Measurements from ENCODE around the gene TMEM151B. TPM values are rescaled to one million over a fixed set of nuclear protein-coding genes. Genes with fewer than 3 reads are reported as not detected.

Gene TMEM151B
- polyA plus RNA-seq, 1 of the 3 experiments (the other 2 are of a cell fraction), result 0.05 TPM

DNA sequence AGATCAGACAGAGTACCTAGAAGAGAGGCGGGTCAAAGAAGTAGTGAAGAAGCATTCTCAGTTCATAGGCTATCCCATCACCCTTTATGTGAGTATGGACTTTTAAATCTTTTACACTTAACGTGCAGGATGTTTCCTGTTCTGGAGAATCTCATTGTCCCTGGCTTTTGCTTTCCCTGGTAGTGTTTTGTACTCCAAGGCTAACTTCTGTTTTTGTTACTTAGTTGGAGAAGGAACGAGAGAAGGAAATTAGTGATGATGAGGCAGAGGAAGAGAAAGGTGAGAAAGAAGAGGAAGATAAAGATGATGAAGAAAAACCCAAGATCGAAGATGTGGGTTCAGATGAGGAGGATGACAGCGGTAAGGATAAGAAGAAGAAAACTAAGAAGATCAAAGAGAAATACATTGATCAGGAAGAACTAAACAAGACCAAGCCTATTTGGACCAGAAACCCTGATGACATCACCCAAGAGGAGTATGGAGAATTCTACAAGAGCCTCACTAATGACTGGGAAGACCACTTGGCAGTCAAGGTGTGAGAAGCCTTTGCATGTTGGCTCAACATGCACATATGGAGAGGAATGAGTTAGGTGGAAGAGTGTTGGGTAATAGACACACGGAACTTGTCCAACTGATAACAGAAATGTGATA lies 20.1 kb upstream of the TMEM151B start:
- no peak for DNase-seq
- 74% methylated on average over 6 of the region's 6 CpGs for WGBS (ENCODE audit: low lambda C conversion rate)
- Histone ChIP-seq H3K9me2 (no peaks in the 10 kb centered on the region), H3K9me3 (no peaks in the 10 kb centered on the region), H3K9ac (no peak overlapping the region), H2AFZ (ENCODE audit: low read depth) (no peak overlapping the region), H3K79me2 (ENCODE audit: insufficient read depth) (peaks cover 80% of the 10 kb centered on the region), H3K4me1 (ENCODE audit: control insufficient read depth in 1 of 2, insufficient read depth in 2 of 2, low read depth in 1 of 2, low read length in 1 of 2) (peaks cover 13 to 39% of the 10 kb centered on the region in 2 experiments; a peak in 3 of 4 replicates), H3K36me3 (replicated peaks in 1 of 2; ENCODE audit: control insufficient read depth in 1 of 2, insufficient read depth in 2 of 2, low read length in 1 of 2) (peaks cover 63 to 70% of the 10 kb centered on the region in 2 experiments), H3K4me2 (0 out of 2 replicates have a peak overlapping the region, but pooled peaks have one; percentile 98), H3K4me3 (ENCODE audit: low read depth in 2 of 2, low read length in 1 of 2) (no peak overlapping the region), H3K27ac (ENCODE audit: low read depth in 2 of 2, low read length in 1 of 2) (peak overlapping the region in 1 of 2 experiments; percentile 34; a peak in 2 of 4 replicates), H3F3A (replicated peaks; ENCODE audit: insufficient read depth) (peaks cover 68% of the 10 kb centered on the region), H4K20me1 (ENCODE audit: insufficient read depth) (peaks cover 82% of the 10 kb centered on the region), H3K27me3 (ENCODE audit: insufficient read depth) (no peaks in the 10 kb centered on the region)
- CTCF ChIA-PET, result interaction anchor here (0.6 to 8.1 kb wide), 3 partner anchors 13 to 75 kb away, joined by 3 to 115 read pairs (median 6); no protein-coding TSS in a partner anchor
- POLR2A ChIA-PET, result no interaction called here
- TF ChIP-seq FOXM1 (IDR thresholded peaks at IDR 0.05; ENCODE audit: low read depth) (no peak), GATA2 (CRISPR knock-in tag; IDR thresholded peaks at IDR 0.05) (no peak), MXI1 (IDR thresholded peaks at IDR 0.05; ENCODE audit: low read depth, low read length) (no peak), POLR2AphosphoS5 (IDR thresholded peaks at IDR 0.05; ENCODE audit: low read depth, low read length) (no peak), FOSL2 (IDR thresholded peaks at IDR 0.05; ENCODE audit: borderline replicate concordance, low read depth) (no peak), EZH2phosphoT487 (IDR thresholded peaks at IDR 0.05; ENCODE audit: borderline replicate concordance, low read depth) (no peak), FOXJ3 (CRISPR knock-in tag; IDR thresholded peaks at IDR 0.05) (no peak), USF1 (IDR thresholded peaks at IDR 0.05; ENCODE audit: borderline replicate concordance, low read depth) (no peak), MEF2A (IDR thresholded peaks at IDR 0.05; ENCODE audit: borderline replicate concordance, low read depth) (no peak), RFX5 (IDR thresholded peaks at IDR 0.05; ENCODE audit: low read length) (no peak), RAD21 (IDR thresholded peaks at IDR 0.05; ENCODE audit: low read length) (no peak), TCF12 (IDR thresholded peaks at IDR 0.05) (no peak)
- TF ChIP-seq, protein P1, sequence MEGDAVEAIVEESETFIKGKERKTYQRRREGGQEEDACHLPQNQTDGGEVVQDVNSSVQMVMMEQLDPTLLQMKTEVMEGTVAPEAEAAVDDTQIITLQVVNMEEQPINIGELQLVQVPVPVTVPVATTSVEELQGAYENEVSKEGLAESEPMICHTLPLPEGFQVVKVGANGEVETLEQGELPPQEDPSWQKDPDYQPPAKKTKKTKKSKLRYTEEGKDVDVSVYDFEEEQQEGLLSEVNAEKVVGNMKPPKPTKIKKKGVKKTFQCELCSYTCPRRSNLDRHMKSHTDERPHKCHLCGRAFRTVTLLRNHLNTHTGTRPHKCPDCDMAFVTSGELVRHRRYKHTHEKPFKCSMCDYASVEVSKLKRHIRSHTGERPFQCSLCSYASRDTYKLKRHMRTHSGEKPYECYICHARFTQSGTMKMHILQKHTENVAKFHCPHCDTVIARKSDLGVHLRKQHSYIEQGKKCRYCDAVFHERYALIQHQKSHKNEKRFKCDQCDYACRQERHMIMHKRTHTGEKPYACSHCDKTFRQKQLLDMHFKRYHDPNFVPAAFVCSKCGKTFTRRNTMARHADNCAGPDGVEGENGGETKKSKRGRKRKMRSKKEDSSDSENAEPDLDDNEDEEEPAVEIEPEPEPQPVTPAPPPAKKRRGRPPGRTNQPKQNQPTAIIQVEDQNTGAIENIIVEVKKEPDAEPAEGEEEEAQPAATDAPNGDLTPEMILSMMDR (IDR thresholded peaks at IDR 0.05), result no peak

- POLR2A ChIA-PET, result no interaction called here
- H3K4me3 ChIP-seq (ENCODE audit: low read depth in 2 of 2, low read length in 1 of 2), result no peak overlapping the region
- 89% methylated on average over 3 of the region's 3 CpGs for WGBS (ENCODE audit: low lambda C conversion rate)
- H3K4me2 ChIP-seq, result 0 out of 2 replicates have a peak overlapping the region, but pooled peaks have one; percentile 98
- H3F3A ChIP-seq (replicated peaks; ENCODE audit: insufficient read depth), result peaks cover 74% of the 10 kb centered on the region
- TF ChIP-seq, protein P2, sequence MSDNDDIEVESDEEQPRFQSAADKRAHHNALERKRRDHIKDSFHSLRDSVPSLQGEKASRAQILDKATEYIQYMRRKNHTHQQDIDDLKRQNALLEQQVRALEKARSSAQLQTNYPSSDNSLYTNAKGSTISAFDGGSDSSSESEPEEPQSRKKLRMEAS (IDR thresholded peaks at IDR 0.05; ENCODE audit: low read depth), result no peak
- TF ChIP-seq USF1 (IDR thresholded peaks at IDR 0.05; ENCODE audit: borderline replicate concordance, low read depth), result no peak
- TF ChIP-seq TEAD4 (IDR thresholded peaks at IDR 0.05; ENCODE audit: borderline replicate concordance, insufficient read depth), result no peak
- TF ChIP-seq NRF1 (IDR thresholded peaks at IDR 0.05; ENCODE audit: low read depth, low read length), result no peak
- no peaks in the 10 kb centered on the region for H3K27me3 ChIP-seq (ENCODE audit: insufficient read depth)
- peaks cover 63 to 75% of the 10 kb centered on the region in 2 experiments for H3K36me3 ChIP-seq (replicated peaks in 1 of 2; ENCODE audit: control insufficient read depth in 1 of 2, insufficient read depth in 2 of 2, low read length in 1 of 2)
- CTCF ChIA-PET, result interaction anchor here (0.6 to 2.3 kb wide), 5 partner anchors 13 to 154 kb away, joined by 3 to 6 read pairs (median 4); no protein-coding TSS in a partner anchor
- peaks cover 83% of the 10 kb centered on the region for H3K79me2 ChIP-seq (ENCODE audit: insufficient read depth)
- peaks cover 88% of the 10 kb centered on the region for H4K20me1 ChIP-seq (ENCODE audit: insufficient read depth)
- DNase-seq, result no peak
- H2AFZ ChIP-seq (ENCODE audit: low read depth), result no peak overlapping the region
- H3K9me2 ChIP-seq, result no peaks in the 10 kb centered on the region
- H3K4me1 ChIP-seq (ENCODE audit: control insufficient read depth in 1 of 2, insufficient read depth in 2 of 2, low read depth in 1 of 2, low read length in 1 of 2), result peaks cover 13 to 38% of the 10 kb centered on the region in 2 experiments; a peak in 3 of 4 replicates
- peak overlapping the region in 1 of 2 experiments; percentile 34; a peak in 1 of 4 replicates for H3K27ac ChIP-seq (ENCODE audit: low read depth in 2 of 2, low read length in 1 of 2)
- no peaks in the 10 kb centered on the region for H3K9me3 ChIP-seq
- no peak overlapping the region for H3K9ac ChIP-seq
Measured at GRCh38 chr6:44250718-44251123, 19.5 kb upstream of the TMEM151B start.
